HUES64 (cell line): ENCODE results near the gene CARS1.

Experiments used
- H3K27ac ChIP-seq: 2 replicates; pipeline ENCODE4 v1.7.0; 2013; ENCODE audit warnings: low read depth, low read length, inconsistent platforms
- H3K27me3 ChIP-seq: 2 replicates; pipeline ENCODE4 v1.6.1; 2013; ENCODE audit warnings: mild to moderate bottlenecking, low read length; ENCODE audit not compliant: insufficient read depth
- H3K36me3 ChIP-seq: 2 replicates; pipeline ENCODE4 v1.6.1; 2013; ENCODE audit warnings: mild to moderate bottlenecking, low read length; ENCODE audit not compliant: insufficient read depth
- H3K4me1 ChIP-seq: 2 replicates; pipeline ENCODE4 v1.6.1; 2013; ENCODE audit warnings: mild to moderate bottlenecking, low read length, moderate library complexity; ENCODE audit not compliant: insufficient read depth
- H3K4me3 ChIP-seq: 2 replicates; pipeline ENCODE4 v1.5.1; 2013; ENCODE audit warnings: mild to moderate bottlenecking, low read length, moderate library complexity
- H3K9ac ChIP-seq: 2 replicates; pipeline ENCODE4 v1.6.1; 2013; ENCODE audit warnings: mild to moderate bottlenecking, low read depth, low read length
- H3K9me3 ChIP-seq: 2 replicates; pipeline ENCODE4 v1.6.1; 2013; ENCODE audit warnings: low read depth, low read length; ENCODE audit not compliant: insufficient read depth
- WGBS: fragments of 150-250, 120-280 bp; methylation state at CpG from one replicate; pipeline ENCODE4 v1.1.7; 2013; ENCODE audit warnings: missing lambda C conversion rate; 5-methylcytosine and 5-hydroxymethylcytosine counted together

The CARS1 gene

GRCh38 chr11:2982214-2982613 is 75.0 kb downstream of the CARS1 start:
- Histone ChIP-seq H3K9ac (no peak overlapping the region), H3K36me3 (peaks cover 30% of the 10 kb centered on the region), H3K4me3 (no peak overlapping the region), H3K9me3 (no peaks in the 10 kb centered on the region), H3K27me3 (no peaks in the 10 kb centered on the region), H3K27ac (no peak overlapping the region), H3K4me1 (no peaks in the 10 kb centered on the region)
- WGBS: 96% methylated on average over 2 of the region's 2 CpGs

- no peaks in the 10 kb centered on the region for H3K27me3 ChIP-seq
- H3K27ac ChIP-seq: no peak overlapping the region
- peaks cover 41% of the 10 kb centered on the region for H3K36me3 ChIP-seq
- H3K4me1 ChIP-seq: no peaks in the 10 kb centered on the region
- no peaks in the 10 kb centered on the region for H3K9me3 ChIP-seq
- no peak overlapping the region for H3K9ac ChIP-seq
- no peak overlapping the region for H3K4me3 ChIP-seq
- 95% methylated on average over 8 of the region's 8 CpGs for WGBS
Measured at GRCh38 chr11:2981130-2981529, 76.1 kb downstream of the CARS1 start.

GRCh38 chr11:2980168-2980840 is 76.9 kb downstream of the CARS1 start:
- peaks cover 49% of the 10 kb centered on the region for H3K36me3 ChIP-seq
- 74% methylated on average over 4 of the region's 6 CpGs for WGBS

GRCh38 chr11:2977113-2977512 is 80.1 kb downstream of the CARS1 start:
- Histone ChIP-seq H3K9ac (no peak overlapping the region), H3K4me1 (no peaks in the 10 kb centered on the region), H3K36me3 (peaks cover 76% of the 10 kb centered on the region), H3K9me3 (no peaks in the 10 kb centered on the region), H3K4me3 (no peak overlapping the region), H3K27ac (no peak overlapping the region), H3K27me3 (no peaks in the 10 kb centered on the region)
- WGBS: 96% methylated on average over 7 of the region's 7 CpGs

More at GRCh38 chr11:2980168-2980840, 76.9 kb downstream of the CARS1 start:
- no peaks in the 10 kb centered on the region for H3K4me1 ChIP-seq
- H3K4me3 ChIP-seq: no peak overlapping the region
- H3K27me3 ChIP-seq: no peaks in the 10 kb centered on the region
- no peak overlapping the region for H3K9ac ChIP-seq
- H3K27ac ChIP-seq: no peak overlapping the region
- no peaks in the 10 kb centered on the region for H3K9me3 ChIP-seq

- peaks cover 83% of the 10 kb centered on the region for H3K36me3 ChIP-seq
- WGBS: 94% methylated on average over 6 of the region's 6 CpGs
- no peaks in the 10 kb centered on the region for H3K4me1 ChIP-seq
- H3K4me3 ChIP-seq: no peak overlapping the region
- no peaks in the 10 kb centered on the region for H3K9me3 ChIP-seq
- no peaks in the 10 kb centered on the region for H3K27me3 ChIP-seq
- no peak overlapping the region for H3K27ac ChIP-seq
- H3K9ac ChIP-seq: no peak overlapping the region
Measured at GRCh38 chr11:2976294-2977063, 80.7 kb downstream of the CARS1 start.

- H3K4me3 ChIP-seq: no peak overlapping the region
- peaks cover 92% of the 10 kb centered on the region for H3K36me3 ChIP-seq
- H3K4me1 ChIP-seq: no peaks in the 10 kb centered on the region
- WGBS: 87% methylated on average over 4 of the region's 4 CpGs
- H3K27ac ChIP-seq: no peak overlapping the region
- no peak overlapping the region for H3K9ac ChIP-seq
- H3K27me3 ChIP-seq: no peaks in the 10 kb centered on the region
- H3K9me3 ChIP-seq: no peaks in the 10 kb centered on the region
Measured at GRCh38 chr11:2975594-2975993, 81.6 kb downstream of the CARS1 start.

- no peak overlapping the region for H3K27ac ChIP-seq
- H3K9me3 ChIP-seq: no peaks in the 10 kb centered on the region
- H3K4me1 ChIP-seq: no peaks in the 10 kb centered on the region
- peaks cover 100% of the 10 kb centered on the region for H3K36me3 ChIP-seq
- WGBS: 96% methylated on average over 3 of the region's 3 CpGs
- H3K4me3 ChIP-seq: no peak overlapping the region
- no peak overlapping the region for H3K9ac ChIP-seq
- H3K27me3 ChIP-seq: no peaks in the 10 kb centered on the region
Measured at GRCh38 chr11:2974272-2974671, 83.0 kb downstream of the CARS1 start.

GRCh38 chr11:2968341-2968900 is 88.8 kb downstream of the CARS1 start:
- Histone ChIP-seq H3K4me3 (no peak overlapping the region), H3K9ac (no peak overlapping the region), H3K27ac (no peak overlapping the region), H3K27me3 (no peaks in the 10 kb centered on the region), H3K4me1 (no peaks in the 10 kb centered on the region), H3K36me3 (peaks cover 98% of the 10 kb centered on the region), H3K9me3 (no peaks in the 10 kb centered on the region)
- 79% methylated on average over 6 of the region's 6 CpGs for WGBS

- Histone ChIP-seq H3K4me3 (no peak overlapping the region), H3K9ac (no peak overlapping the region), H3K36me3 (peaks cover 92% of the 10 kb centered on the region), H3K4me1 (peaks cover 26% of the 10 kb centered on the region), H3K9me3 (no peaks in the 10 kb centered on the region), H3K27me3 (no peaks in the 10 kb centered on the region), H3K27ac (no peak overlapping the region)
- 95% methylated on average over 4 of the region's 4 CpGs for WGBS
Measured at GRCh38 chr11:2964782-2965181, 92.4 kb downstream of the CARS1 start.

- H3K27ac ChIP-seq: no peak overlapping the region
- peaks cover 26% of the 10 kb centered on the region for H3K4me1 ChIP-seq
- no peak overlapping the region for H3K4me3 ChIP-seq
- 98% methylated on average over 6 of the region's 6 CpGs for WGBS
- H3K9ac ChIP-seq: no peak overlapping the region
- H3K9me3 ChIP-seq: no peaks in the 10 kb centered on the region
- no peaks in the 10 kb centered on the region for H3K27me3 ChIP-seq
- peaks cover 92% of the 10 kb centered on the region for H3K36me3 ChIP-seq
Measured at GRCh38 chr11:2963761-2964160, 93.5 kb downstream of the CARS1 start.

GRCh38 chr11:2963112-2963754 is 94.0 kb downstream of the CARS1 start:
- no peaks in the 10 kb centered on the region for H3K27me3 ChIP-seq
- WGBS: 95% methylated on average over 7 of the region's 7 CpGs
- H3K9me3 ChIP-seq: no peaks in the 10 kb centered on the region
- no peak overlapping the region for H3K9ac ChIP-seq
- H3K4me1 ChIP-seq: peaks cover 26% of the 10 kb centered on the region
- H3K36me3 ChIP-seq: peaks cover 92% of the 10 kb centered on the region
- H3K4me3 ChIP-seq: no peak overlapping the region
- H3K27ac ChIP-seq: no peak overlapping the region
